Measurements from ENCODE around the gene CBFA2T2.
A peak's percentile ranks its signal among the peaks of the same experiment; 100 is the strongest.

Gene CBFA2T2

GRCh38 chr20:33549229-33549999, 59.5 kb downstream of the CBFA2T2 start:
- H3K4me3 ChIP-seq (ENCODE audit: low read depth, low read length) = no peak overlapping the region
- no peaks in the 10 kb centered on the region for H3K27me3 ChIP-seq (ENCODE audit: insufficient read depth, low read depth, severe bottlenecking)
- H3K36me3 ChIP-seq = peaks cover 4% of the 10 kb centered on the region; the same call in 1 of the 2 replicates
- no peak for DNase-seq
- H3K9me3 ChIP-seq (ENCODE audit: severe bottlenecking) = no peaks in the 10 kb centered on the region
- TF ChIP-seq CTCF (IDR thresholded peaks at IDR 0.05; ENCODE audit: low read depth, low read length) = no peak
- H3K27ac ChIP-seq = no peak overlapping the region

GRCh38 chr20:33551778-33552177, 61.9 kb downstream of the CBFA2T2 start:
- TF ChIP-seq CTCF (IDR thresholded peaks at IDR 0.05; ENCODE audit: low read depth, low read length) = no peak
- no peaks in the 10 kb centered on the region for H3K27me3 ChIP-seq (ENCODE audit: insufficient read depth, low read depth, severe bottlenecking)
- DNase-seq = no peak
- H3K4me3 ChIP-seq (ENCODE audit: low read depth, low read length) = no peak overlapping the region
- H3K9me3 ChIP-seq (ENCODE audit: severe bottlenecking) = no peaks in the 10 kb centered on the region
- H3K36me3 ChIP-seq = peaks cover 7% of the 10 kb centered on the region
- no peak overlapping the region for H3K27ac ChIP-seq

- no peak for TF ChIP-seq CTCF (IDR thresholded peaks at IDR 0.05; ENCODE audit: low read depth, low read length)
- H3K27ac ChIP-seq = no peak overlapping the region
- no peak for DNase-seq
- H3K27me3 ChIP-seq (ENCODE audit: insufficient read depth, low read depth, severe bottlenecking) = no peaks in the 10 kb centered on the region
- H3K36me3 ChIP-seq = peaks cover 13% of the 10 kb centered on the region
- H3K9me3 ChIP-seq (ENCODE audit: severe bottlenecking) = no peaks in the 10 kb centered on the region
- peak overlapping the region; percentile 6; the same call in 1 of the 2 replicates for H3K4me3 ChIP-seq (ENCODE audit: low read depth, low read length)
Observed at GRCh38 chr20:33552519-33552918, 62.6 kb downstream of the CBFA2T2 start.

- Histone ChIP-seq H3K9me3 (ENCODE audit: severe bottlenecking) (no peaks in the 10 kb centered on the region), H3K27ac (no peak overlapping the region), H3K27me3 (ENCODE audit: insufficient read depth, low read depth, severe bottlenecking) (no peaks in the 10 kb centered on the region), H3K36me3 (peaks cover 16% of the 10 kb centered on the region), H3K4me3 (ENCODE audit: low read depth, low read length) (no peak overlapping the region)
- no peak for TF ChIP-seq CTCF (IDR thresholded peaks at IDR 0.05; ENCODE audit: low read depth, low read length)
- DNase-seq = no peak
Observed at GRCh38 chr20:33553516-33553915, 63.6 kb downstream of the CBFA2T2 start.

- no peak for TF ChIP-seq CTCF (IDR thresholded peaks at IDR 0.05; ENCODE audit: low read depth, low read length)
- no peak overlapping the region for H3K4me3 ChIP-seq (ENCODE audit: low read depth, low read length)
- H3K27me3 ChIP-seq (ENCODE audit: insufficient read depth, low read depth, severe bottlenecking) = no peaks in the 10 kb centered on the region
- DNase-seq = no peak
- H3K27ac ChIP-seq = no peak overlapping the region
- no peaks in the 10 kb centered on the region for H3K9me3 ChIP-seq (ENCODE audit: severe bottlenecking)
- H3K36me3 ChIP-seq = peaks cover 18% of the 10 kb centered on the region
Observed at GRCh38 chr20:33554914-33555420, 65.1 kb downstream of the CBFA2T2 start.
